Sigmoid colon (tissue), 4 donors: ENCODE data around the gene NOPCHAP1.

ENCODE experiments used
- CTCF ChIP-seq, 4 experiments: fragments of 450-650 bp in 3 of 4; fragments of 200-600 bp in 1 of 4; IDR thresholded peaks; one replicate each; pipeline ENCODE4 v1.5.1; 2016 to 2019; ENCODE audit warnings: antibody characterized with exemption in 4 of 4, mild to moderate bottlenecking in 3 of 4, moderate library complexity in 2 of 4
- EP300 ChIP-seq, 4 donors: sonication (generic); formaldehyde crosslinking; IDR thresholded peaks; one replicate each; pipeline ENCODE4 v1.6.1; 2017; ENCODE audit warnings: antibody characterized with exemption in 4 of 4
- POLR2A ChIP-seq, 2 donors: fragments of 450-650 bp; IDR thresholded peaks; one replicate each; pipeline ENCODE4 v1.6.1; 2016; ENCODE audit warnings: antibody characterized with exemption in 2 of 2, mild to moderate bottlenecking in 2 of 2, moderate library complexity in 2 of 2

GRCh38 chr12:104966677-104967076 is 19.4 kb upstream of the NOPCHAP1 start:
- no peak for TF ChIP-seq CTCF (IDR thresholded peaks at IDR 0.05)
- no peak for TF ChIP-seq POLR2A (IDR thresholded peaks at IDR 0.05)
- TF ChIP-seq EP300 (IDR thresholded peaks at IDR 0.05): no peak
